ENCODE measurements around the gene BCL6B.

- TF ChIP-seq, protein P1, sequence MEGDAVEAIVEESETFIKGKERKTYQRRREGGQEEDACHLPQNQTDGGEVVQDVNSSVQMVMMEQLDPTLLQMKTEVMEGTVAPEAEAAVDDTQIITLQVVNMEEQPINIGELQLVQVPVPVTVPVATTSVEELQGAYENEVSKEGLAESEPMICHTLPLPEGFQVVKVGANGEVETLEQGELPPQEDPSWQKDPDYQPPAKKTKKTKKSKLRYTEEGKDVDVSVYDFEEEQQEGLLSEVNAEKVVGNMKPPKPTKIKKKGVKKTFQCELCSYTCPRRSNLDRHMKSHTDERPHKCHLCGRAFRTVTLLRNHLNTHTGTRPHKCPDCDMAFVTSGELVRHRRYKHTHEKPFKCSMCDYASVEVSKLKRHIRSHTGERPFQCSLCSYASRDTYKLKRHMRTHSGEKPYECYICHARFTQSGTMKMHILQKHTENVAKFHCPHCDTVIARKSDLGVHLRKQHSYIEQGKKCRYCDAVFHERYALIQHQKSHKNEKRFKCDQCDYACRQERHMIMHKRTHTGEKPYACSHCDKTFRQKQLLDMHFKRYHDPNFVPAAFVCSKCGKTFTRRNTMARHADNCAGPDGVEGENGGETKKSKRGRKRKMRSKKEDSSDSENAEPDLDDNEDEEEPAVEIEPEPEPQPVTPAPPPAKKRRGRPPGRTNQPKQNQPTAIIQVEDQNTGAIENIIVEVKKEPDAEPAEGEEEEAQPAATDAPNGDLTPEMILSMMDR (IDR thresholded peaks at IDR 0.05; ENCODE audit: borderline replicate concordance, extremely low read depth, low read length, poor library complexity, severe bottlenecking), result no peak
- no peak for TF ChIP-seq EZH2 (IDR thresholded peaks at IDR 0.05; ENCODE audit: borderline replicate concordance, low read depth, low read length, severe bottlenecking)
These were observed 37.6 kb upstream of the BCL6B start for GRCh38 chr17:6985266-6985665.

Data from DND-41 (cell line).